ENCODE measurements around the gene ASB18.

Gene ASB18

GRCh38 chr2:236161082-236161462, 103.1 kb downstream of the ASB18 start:
- Histone ChIP-seq H3K36me3 (no peaks in the 10 kb centered on the region), H3K27ac (no peak overlapping the region), H3K4me3 (no peak overlapping the region), H3K4me1 (peaks cover 0 to 38% (median 17%) of the 10 kb centered on the region in 4 donors), H3K9me3 (no peaks in the 10 kb centered on the region), H3K27me3 (peaks cover 0 to 88% of the 10 kb centered on the region in 2 donors)
- no peak for DNase-seq
- TF ChIP-seq CTCF (IDR thresholded peaks at IDR 0.05): no peak
- intact Hi-C loops (cut with DNase I; ENCODE audit: low total_unique reads): no loop called here

- Histone ChIP-seq H3K27ac (no peak overlapping the region), H3K36me3 (no peaks in the 10 kb centered on the region), H3K4me3 (no peak overlapping the region), H3K4me1 (peaks cover 0 to 32% (median 16%) of the 10 kb centered on the region in 4 donors), H3K9me3 (no peaks in the 10 kb centered on the region), H3K27me3 (peaks cover 0 to 82% of the 10 kb centered on the region in 2 donors)
- DNase-seq: no peak
- intact Hi-C loops (cut with DNase I; ENCODE audit: low total_unique reads): no loop called here
- no peak for TF ChIP-seq CTCF (IDR thresholded peaks at IDR 0.05)
Observed at GRCh38 chr2:236160366-236161081, 103.7 kb downstream of the ASB18 start.

- intact Hi-C loops (cut with DNase I; ENCODE audit: low total_unique reads): no loop called here
- no peaks in the 10 kb centered on the region for H3K36me3 ChIP-seq
- no peak for DNase-seq
- no peaks in the 10 kb centered on the region for H3K9me3 ChIP-seq
- H3K27me3 ChIP-seq: peaks cover 0 to 75% of the 10 kb centered on the region in 2 donors
- H3K4me3 ChIP-seq: no peak overlapping the region
- no peak overlapping the region for H3K27ac ChIP-seq
- no peak for TF ChIP-seq CTCF (IDR thresholded peaks at IDR 0.05)
- peaks cover 0 to 25% (median 14%) of the 10 kb centered on the region in 4 donors for H3K4me1 ChIP-seq
Observed at GRCh38 chr2:236159778-236160170, 104.4 kb downstream of the ASB18 start.

- Histone ChIP-seq H3K27me3 (peaks cover 0 to 69% of the 10 kb centered on the region in 2 donors), H3K27ac (no peak overlapping the region), H3K9me3 (no peaks in the 10 kb centered on the region), H3K4me1 (peaks cover 0 to 19% (median 8%) of the 10 kb centered on the region in 4 donors), H3K36me3 (no peaks in the 10 kb centered on the region), H3K4me3 (no peak overlapping the region)
- intact Hi-C loops (cut with DNase I; ENCODE audit: low total_unique reads): no loop called here
- TF ChIP-seq CTCF (IDR thresholded peaks at IDR 0.05): no peak
- no peak for DNase-seq
Observed at GRCh38 chr2:236158969-236159777, 105.0 kb downstream of the ASB18 start.

GRCh38 chr2:236157815-236158498, 106.2 kb downstream of the ASB18 start:
- intact Hi-C loops (cut with DNase I; ENCODE audit: low total_unique reads): no loop called here
- TF ChIP-seq CTCF (IDR thresholded peaks at IDR 0.05): no peak
- Histone ChIP-seq H3K27me3 (peaks cover 0 to 57% of the 10 kb centered on the region in 2 donors), H3K36me3 (no peaks in the 10 kb centered on the region), H3K4me3 (no peak overlapping the region), H3K4me1 (peaks cover 0 to 7% (median 0%) of the 10 kb centered on the region in 4 donors), H3K9me3 (peaks cover 0 to 3% (median 3%) of the 10 kb centered on the region in 3 donors), H3K27ac (no peak overlapping the region)
- no peak for DNase-seq

Data from tibial artery (tissue), 4 donors.